Osteoblast (primary cell): Measurements from ENCODE around the gene XXYLT1. TPM values are rescaled to one million over a fixed set of nuclear protein-coding genes. Genes with fewer than 3 reads are reported as not detected.

ENCODE experiments used
- DNase-seq: peaks from one replicate; pipeline ENCODE4 v3.0.0; 2011; ENCODE audit warnings: low spot score, mixed read lengths; ENCODE audit not compliant: insufficient read length; ENCODE audit errors: missing footprints
- H2AFZ ChIP-seq: 2 replicates; pipeline ENCODE4 v1.6.0; 2011; ENCODE audit warnings: mild to moderate bottlenecking, low read length
- H3K27ac ChIP-seq: 2 replicates; pipeline ENCODE4 v1.5.1; 2011; ENCODE audit warnings: mild to moderate bottlenecking, low read depth, low read length, moderate library complexity
- H3K27me3 ChIP-seq: 2 replicates; pipeline ENCODE4 v1.6.0; 2012; ENCODE audit warnings: mild to moderate bottlenecking, control low read depth, inconsistent platforms, low read length, moderate library complexity; ENCODE audit not compliant: insufficient read depth
- H3K36me3 ChIP-seq: 2 replicates; pipeline ENCODE4 v1.5.1; 2011; ENCODE audit warnings: mild to moderate bottlenecking, low read length, control low read depth, moderate library complexity; ENCODE audit not compliant: insufficient read depth
- H3K4me1 ChIP-seq: 2 replicates; pipeline ENCODE4 v1.5.1; 2011; ENCODE audit warnings: mild to moderate bottlenecking, low read length, control low read depth, moderate library complexity; ENCODE audit not compliant: insufficient read depth
- H3K4me2 ChIP-seq: 2 replicates; pipeline ENCODE4 v1.6.0; 2011; ENCODE audit warnings: mild to moderate bottlenecking, low read length; ENCODE audit not compliant: insufficient read depth
- H3K4me3 ChIP-seq: fragments of 200-600 bp; sonication (generic); 3 replicates; pipeline ENCODE4 v1.5.1; 2012; ENCODE audit warnings: mild to moderate bottlenecking, low read length, inconsistent platforms; ENCODE audit not compliant: insufficient read depth
- H3K79me2 ChIP-seq: 2 replicates; pipeline ENCODE4 v1.6.0; 2012; ENCODE audit warnings: mild to moderate bottlenecking, low read length, control low read depth, inconsistent platforms; ENCODE audit not compliant: insufficient read depth
- H3K9me3 ChIP-seq: 2 replicates; pipeline ENCODE4 v1.5.1; 2011; ENCODE audit warnings: low read depth, low read length, control low read depth
- H4K20me1 ChIP-seq: 2 replicates; pipeline ENCODE4 v1.6.0; 2012; ENCODE audit warnings: mild to moderate bottlenecking, low read length, control low read depth; ENCODE audit not compliant: insufficient read depth
- total RNA-seq: library from RNA; depleted of rRNA; stranded (reverse); fragments of >200 nt; gene quantifications from 2 replicates; pipeline ENCODE4 v1.2.3, GENCODE V29; 2012
- TF ChIP-seq, protein P1 (sequence below): IDR thresholded peaks from 2 replicates; pipeline ENCODE4 v1.5.1; 2011; ENCODE audit warnings: mild to moderate bottlenecking, low read depth, low read length, moderate library complexity; ENCODE audit errors: extremely low read depth

XXYLT1 gene
- total RNA-seq, 1 donor, result 28.2 TPM

DNA sequence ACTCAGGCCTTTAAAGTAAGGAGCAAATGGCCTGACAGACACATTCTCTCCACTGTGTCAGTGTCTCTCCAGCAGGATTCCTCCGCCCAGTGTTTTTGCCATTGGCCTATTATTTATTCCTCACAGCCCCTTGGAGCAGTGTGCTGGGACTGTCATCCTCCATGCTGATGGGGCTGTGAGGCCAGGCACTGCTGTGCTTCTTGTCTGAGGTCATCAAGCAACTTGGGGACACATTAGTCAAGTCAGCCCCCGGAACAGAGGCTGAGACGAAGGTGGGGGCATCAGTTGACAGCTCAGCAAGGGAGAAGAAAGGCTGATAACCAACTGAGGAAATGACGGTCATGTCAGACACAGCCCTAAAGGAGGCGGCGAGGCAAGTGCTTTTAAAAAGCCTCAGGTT lies 67.4 kb downstream of the XXYLT1 start:
- Histone ChIP-seq H4K20me1 (no peaks in the 10 kb centered on the region), H3K4me3 (no peak overlapping the region), H3K36me3 (no peaks in the 10 kb centered on the region), H3K9me3 (peaks cover 2% of the 10 kb centered on the region), H3K27me3 (no peaks in the 10 kb centered on the region), H3K4me1 (peaks cover 40% of the 10 kb centered on the region), H3K27ac (peak overlapping the region; percentile 90), H2AFZ (no peak overlapping the region), H3K4me2 (no peak overlapping the region), H3K79me2 (peaks cover 24% of the 10 kb centered on the region)
- TF ChIP-seq, protein P1, sequence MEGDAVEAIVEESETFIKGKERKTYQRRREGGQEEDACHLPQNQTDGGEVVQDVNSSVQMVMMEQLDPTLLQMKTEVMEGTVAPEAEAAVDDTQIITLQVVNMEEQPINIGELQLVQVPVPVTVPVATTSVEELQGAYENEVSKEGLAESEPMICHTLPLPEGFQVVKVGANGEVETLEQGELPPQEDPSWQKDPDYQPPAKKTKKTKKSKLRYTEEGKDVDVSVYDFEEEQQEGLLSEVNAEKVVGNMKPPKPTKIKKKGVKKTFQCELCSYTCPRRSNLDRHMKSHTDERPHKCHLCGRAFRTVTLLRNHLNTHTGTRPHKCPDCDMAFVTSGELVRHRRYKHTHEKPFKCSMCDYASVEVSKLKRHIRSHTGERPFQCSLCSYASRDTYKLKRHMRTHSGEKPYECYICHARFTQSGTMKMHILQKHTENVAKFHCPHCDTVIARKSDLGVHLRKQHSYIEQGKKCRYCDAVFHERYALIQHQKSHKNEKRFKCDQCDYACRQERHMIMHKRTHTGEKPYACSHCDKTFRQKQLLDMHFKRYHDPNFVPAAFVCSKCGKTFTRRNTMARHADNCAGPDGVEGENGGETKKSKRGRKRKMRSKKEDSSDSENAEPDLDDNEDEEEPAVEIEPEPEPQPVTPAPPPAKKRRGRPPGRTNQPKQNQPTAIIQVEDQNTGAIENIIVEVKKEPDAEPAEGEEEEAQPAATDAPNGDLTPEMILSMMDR, result no peak
- no peak for DNase-seq

DNA sequence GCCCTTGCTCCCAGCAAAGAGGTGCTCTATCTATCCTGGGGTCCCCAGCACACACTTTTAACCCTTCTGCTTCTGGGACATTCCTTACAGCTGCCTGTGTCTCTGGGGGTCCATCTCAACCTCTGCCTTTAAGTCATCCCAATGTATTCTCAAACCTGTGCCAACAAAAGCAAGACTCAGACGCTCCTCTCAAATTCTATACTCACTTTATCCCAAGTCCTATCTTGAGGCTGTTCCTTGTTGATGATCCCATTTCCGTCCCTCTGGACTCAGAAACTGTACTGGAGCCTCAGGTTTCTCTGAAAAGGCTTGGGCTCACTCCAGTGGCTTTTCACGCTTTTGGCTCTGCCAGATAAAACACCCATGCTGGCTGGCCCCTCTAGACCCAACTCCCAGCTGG lies 69.7 kb downstream of the XXYLT1 start:
- Histone ChIP-seq H4K20me1 (no peaks in the 10 kb centered on the region), H3K9me3 (no peaks in the 10 kb centered on the region), H3K4me3 (no peak overlapping the region), H3K27me3 (no peaks in the 10 kb centered on the region), H3K4me1 (peaks cover 59% of the 10 kb centered on the region), H3K4me2 (peak overlapping the region; percentile 8), H3K36me3 (no peaks in the 10 kb centered on the region), H3K79me2 (peaks cover 8% of the 10 kb centered on the region), H2AFZ (no peak overlapping the region), H3K27ac (peak overlapping the region; percentile 73)
- TF ChIP-seq, protein P1, result no peak
- peak; percentile 59 for DNase-seq

DNA sequence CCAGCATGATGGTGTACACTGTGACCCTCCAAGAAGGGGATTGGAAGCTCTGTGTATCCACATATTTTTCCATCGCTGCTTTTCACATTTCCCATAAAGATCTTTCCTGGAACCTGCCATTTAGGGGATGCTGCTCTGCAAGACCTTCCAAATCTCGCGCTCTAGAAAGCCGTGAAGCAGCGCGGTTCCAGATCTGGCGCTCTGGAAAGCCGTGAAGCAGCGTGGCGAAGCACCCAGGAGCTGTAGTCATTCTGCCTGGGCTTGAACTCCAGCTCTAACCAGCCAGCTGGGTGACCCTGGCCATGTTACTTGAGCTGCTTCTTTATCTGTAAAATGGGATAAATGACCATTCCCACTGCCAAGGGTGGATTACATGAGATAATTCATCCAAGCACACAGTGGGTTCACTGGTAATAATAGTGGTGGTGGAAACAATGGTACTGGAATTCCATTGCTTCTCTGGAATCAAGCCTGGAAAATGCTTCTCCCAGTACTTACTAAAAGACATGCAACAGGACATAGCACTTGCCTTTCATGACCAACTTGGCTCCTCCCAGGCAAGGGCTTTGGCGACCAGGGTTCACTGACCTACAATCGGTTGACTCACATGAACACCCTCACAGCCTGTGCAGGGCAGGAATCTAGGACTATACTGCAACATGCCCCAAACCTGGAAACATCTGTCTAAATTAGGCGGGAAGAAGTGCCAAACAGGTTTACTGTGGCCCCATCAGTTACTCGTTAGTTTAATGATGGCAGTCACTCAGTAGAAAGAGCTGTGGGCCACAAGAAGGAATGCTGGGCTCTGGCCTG lies 70.7 kb downstream of the XXYLT1 start:
- Histone ChIP-seq H3K36me3 (no peaks in the 10 kb centered on the region), H3K27ac (peak overlapping the region; percentile 73), H4K20me1 (no peaks in the 10 kb centered on the region), H3K4me3 (no peak overlapping the region), H3K79me2 (peaks cover 14% of the 10 kb centered on the region), H3K27me3 (no peaks in the 10 kb centered on the region), H3K9me3 (no peaks in the 10 kb centered on the region), H3K4me2 (no peak overlapping the region), H2AFZ (no peak overlapping the region), H3K4me1 (peaks cover 64% of the 10 kb centered on the region)
- TF ChIP-seq, protein P1, result no peak
- peak; percentile 21 for DNase-seq
